Measurements from ENCODE around the gene LENG8.

The LENG8 gene

DNA sequence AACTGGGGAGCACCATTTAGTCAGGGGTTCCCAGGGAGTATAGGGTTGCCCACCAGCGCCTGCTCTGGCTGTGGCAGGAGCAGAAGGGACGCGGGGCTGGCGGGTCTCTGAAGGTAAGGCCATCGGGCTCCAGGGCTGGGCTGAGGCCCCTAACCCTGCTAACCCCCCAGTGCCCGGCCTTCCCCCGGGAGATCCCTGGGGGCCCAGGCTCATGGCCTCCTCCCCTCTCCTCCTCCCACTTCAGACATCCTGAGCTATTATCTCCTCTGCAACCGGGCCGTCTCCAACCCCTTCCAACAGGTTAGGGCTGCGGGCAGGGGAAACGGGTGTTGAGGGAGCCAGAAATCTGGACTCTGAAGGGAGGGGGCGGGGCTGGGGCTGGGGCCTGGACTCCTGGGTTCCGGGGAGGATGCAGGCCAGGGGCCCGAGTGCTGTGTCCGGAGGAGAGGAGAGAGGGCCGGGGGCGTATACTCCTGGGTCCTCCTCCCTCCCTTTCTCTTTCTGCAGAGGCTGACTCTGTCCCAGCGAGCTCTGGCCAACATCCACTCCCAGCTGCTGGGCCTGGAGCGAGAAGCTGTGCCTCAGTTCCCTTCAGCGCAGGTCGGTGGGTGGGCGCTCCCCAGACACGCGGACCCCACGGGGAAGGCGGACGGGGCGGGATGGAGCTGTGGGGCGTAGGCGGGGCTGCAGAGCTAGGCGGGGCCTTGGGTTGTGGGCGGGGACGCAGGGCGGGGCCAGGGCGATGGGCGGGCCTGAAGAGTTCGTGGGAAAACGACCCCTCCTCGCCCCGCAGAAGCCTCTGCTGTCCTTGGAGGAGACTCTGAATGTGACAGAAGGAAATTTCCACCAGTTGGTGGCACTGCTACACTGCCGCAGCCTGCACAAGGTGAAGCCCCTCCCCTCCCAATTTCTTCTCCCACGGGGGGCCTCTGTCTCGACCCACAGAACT lies 18.4 kb upstream of the LENG8 start:
- DNase-seq (ENCODE audit: low read depth, low spot score): no peak
- POLR2A ChIA-PET: interaction anchor here (0.5 to 1.4 kb wide), 3 partner anchors 18 to 43 kb away, joined by 3 to 4 read pairs (median 3); partner anchors contain the start of genes CDC42EP5 and LENG8
- peak overlapping the region; percentile 51 for H3K4me3 ChIP-seq (ENCODE audit: low read depth, low read length)
- CTCF ChIA-PET: interaction anchor here (1.2 kb wide), 1 partner anchor 8 kb away, joined by 4 read pairs; no protein-coding TSS in a partner anchor
- TF ChIP-seq, protein P1, sequence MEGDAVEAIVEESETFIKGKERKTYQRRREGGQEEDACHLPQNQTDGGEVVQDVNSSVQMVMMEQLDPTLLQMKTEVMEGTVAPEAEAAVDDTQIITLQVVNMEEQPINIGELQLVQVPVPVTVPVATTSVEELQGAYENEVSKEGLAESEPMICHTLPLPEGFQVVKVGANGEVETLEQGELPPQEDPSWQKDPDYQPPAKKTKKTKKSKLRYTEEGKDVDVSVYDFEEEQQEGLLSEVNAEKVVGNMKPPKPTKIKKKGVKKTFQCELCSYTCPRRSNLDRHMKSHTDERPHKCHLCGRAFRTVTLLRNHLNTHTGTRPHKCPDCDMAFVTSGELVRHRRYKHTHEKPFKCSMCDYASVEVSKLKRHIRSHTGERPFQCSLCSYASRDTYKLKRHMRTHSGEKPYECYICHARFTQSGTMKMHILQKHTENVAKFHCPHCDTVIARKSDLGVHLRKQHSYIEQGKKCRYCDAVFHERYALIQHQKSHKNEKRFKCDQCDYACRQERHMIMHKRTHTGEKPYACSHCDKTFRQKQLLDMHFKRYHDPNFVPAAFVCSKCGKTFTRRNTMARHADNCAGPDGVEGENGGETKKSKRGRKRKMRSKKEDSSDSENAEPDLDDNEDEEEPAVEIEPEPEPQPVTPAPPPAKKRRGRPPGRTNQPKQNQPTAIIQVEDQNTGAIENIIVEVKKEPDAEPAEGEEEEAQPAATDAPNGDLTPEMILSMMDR (IDR thresholded peaks at IDR 0.05; ENCODE audit: insufficient read depth, low read length, missing control alignments): no peak

- CTCF ChIA-PET: no interaction called here
- TF ChIP-seq, protein P1 (IDR thresholded peaks at IDR 0.05; ENCODE audit: insufficient read depth, low read length, missing control alignments): no peak
- no peak overlapping the region for H3K4me3 ChIP-seq (ENCODE audit: low read depth, low read length)
- DNase-seq (ENCODE audit: low read depth, low spot score): no peak
- POLR2A ChIA-PET: interaction anchor here (0.5 to 1.4 kb wide), 3 partner anchors 18 to 42 kb away, joined by 3 to 4 read pairs (median 3); partner anchors contain the start of genes CDC42EP5 and LENG8
Observed at GRCh38 chr19:54431255-54431838, 17.7 kb upstream of the LENG8 start.

DNA sequence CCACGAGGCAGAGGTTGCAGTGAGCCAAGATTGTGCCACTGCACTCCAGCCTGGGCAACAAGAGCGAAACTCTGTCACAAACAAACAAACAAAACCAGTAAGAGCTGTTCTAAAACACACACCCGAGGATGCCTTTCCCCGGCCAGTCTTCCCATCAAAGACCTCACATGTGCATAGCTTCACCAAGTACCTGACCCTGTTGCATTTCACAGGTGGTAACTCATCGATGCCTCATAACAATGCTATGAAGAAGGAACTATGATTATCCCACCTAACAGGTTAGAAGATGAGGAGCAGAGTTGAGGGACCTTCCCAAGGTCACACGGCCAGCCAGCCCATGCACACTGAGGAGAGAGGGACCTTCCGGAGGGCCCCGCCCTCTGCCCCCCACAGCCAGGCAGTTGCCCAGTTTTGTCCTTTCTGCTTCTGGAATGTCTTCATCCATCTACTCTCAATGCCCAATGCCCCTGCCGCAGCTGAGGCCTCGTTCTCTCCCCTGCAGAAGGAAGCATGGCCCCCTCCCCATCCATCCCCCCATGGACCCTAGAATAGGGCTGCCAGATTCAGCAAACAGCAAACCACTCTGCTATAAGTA lies 16.8 kb upstream of the LENG8 start:
- TF ChIP-seq, protein P1 (IDR thresholded peaks at IDR 0.05; ENCODE audit: insufficient read depth, low read length, missing control alignments): no peak
- ChIA-PET POLR2A (no interaction called here), CTCF (no interaction called here)
- no peak overlapping the region for H3K4me3 ChIP-seq (ENCODE audit: low read depth, low read length)
- no peak for DNase-seq (ENCODE audit: low read depth, low spot score)

- ChIA-PET POLR2A (no interaction called here), CTCF (interaction anchor here (0.6 kb wide), 1 partner anchor 14 kb away, joined by 3 read pairs; no protein-coding TSS in a partner anchor)
- no peak overlapping the region for H3K4me3 ChIP-seq (ENCODE audit: low read depth, low read length)
- TF ChIP-seq, protein P1 (IDR thresholded peaks at IDR 0.05; ENCODE audit: insufficient read depth, low read length, missing control alignments): no peak
- no peak for DNase-seq (ENCODE audit: low read depth, low spot score)
Observed at GRCh38 chr19:54433697-54434096, 15.3 kb upstream of the LENG8 start.

DNA sequence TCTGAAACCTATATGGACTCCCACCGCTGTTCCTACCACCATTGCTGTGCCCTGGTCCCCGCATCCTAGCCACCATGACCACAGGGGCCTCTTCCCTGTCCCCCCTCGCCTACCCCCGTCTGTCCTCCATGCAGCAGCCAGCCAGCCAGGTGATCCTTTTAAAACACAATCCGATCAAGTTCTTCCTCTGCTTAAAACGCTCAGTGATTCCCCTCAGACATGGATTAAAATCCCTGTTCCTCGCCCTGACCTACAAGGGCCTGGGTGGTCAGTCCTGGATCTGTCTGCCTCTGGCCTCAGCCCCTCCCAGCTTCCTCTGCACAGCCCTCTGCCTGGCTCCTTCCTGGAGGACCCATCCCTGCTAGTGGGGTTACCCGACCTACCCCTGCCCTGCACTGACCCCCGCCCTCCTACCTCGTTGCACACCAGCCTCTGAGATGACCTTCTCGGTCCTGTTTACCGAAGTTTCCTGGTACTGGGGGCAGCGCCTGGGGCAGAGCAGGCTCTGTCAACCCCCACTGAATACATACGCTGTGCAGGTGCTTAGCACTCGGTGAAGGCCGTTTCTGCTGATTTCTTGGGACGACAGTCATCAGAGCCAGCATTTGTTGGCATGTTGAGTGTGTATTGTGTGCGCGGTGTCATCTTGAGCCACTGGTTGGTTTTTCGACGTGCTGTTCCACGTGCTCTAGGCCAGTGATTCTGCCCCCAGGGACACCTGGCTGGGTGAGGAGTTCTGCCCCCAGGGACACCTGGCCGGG lies 14.7 kb upstream of the LENG8 start:
- ChIA-PET POLR2A (no interaction called here), CTCF (interaction anchor here (0.6 kb wide), 1 partner anchor 14 kb away, joined by 3 read pairs; no protein-coding TSS in a partner anchor)
- no peak overlapping the region for H3K4me3 ChIP-seq (ENCODE audit: low read depth, low read length)
- DNase-seq (ENCODE audit: low read depth, low spot score): no peak
- TF ChIP-seq, protein P1 (IDR thresholded peaks at IDR 0.05; ENCODE audit: insufficient read depth, low read length, missing control alignments): no peak
